Natural killer cell (primary cell): ENCODE measurements around the gene HAUS1. TPM values are rescaled to one million over a fixed set of nuclear protein-coding genes. Genes with fewer than 3 reads are reported as not detected.

Experiments
- ATAC-seq, 3 donors: fragments of 150-1000 bp in 2 of 3; fragments of 200-7000 bp in 1 of 3; cut with Tn5 transposase; 1 replicate in 1 of 3; 2 replicates in 2 of 3; pipeline ENCODE4 v1.10.0; 2021; ENCODE audit warnings: mild to moderate bottlenecking in 2 of 3, moderate library complexity in 2 of 3
- DNase-seq, 2 donors: peaks; one replicate each; pipeline versions ENCODE4 v3.0.0 to v3.0.0-alpha.2; 2013 to 2021; ENCODE audit warnings: mixed read lengths in 1 of 2
- H3K27ac ChIP-seq: one replicate; pipeline ENCODE4 v1.5.1; 2013; ENCODE audit warnings: mild to moderate bottlenecking, low read length
- H3K27me3 ChIP-seq: one replicate; pipeline ENCODE4 v1.6.1; 2013; ENCODE audit warnings: low read length; ENCODE audit not compliant: control insufficient read depth, insufficient read depth
- H3K36me3 ChIP-seq: one replicate; pipeline ENCODE4 v1.6.1; 2013; ENCODE audit warnings: low read length; ENCODE audit not compliant: control insufficient read depth, insufficient read depth
- H3K4me1 ChIP-seq: one replicate; pipeline ENCODE4 v1.6.1; 2013; ENCODE audit warnings: low read length; ENCODE audit not compliant: control insufficient read depth, insufficient read depth
- H3K4me3 ChIP-seq: one replicate; pipeline ENCODE4 v1.5.1; 2013; ENCODE audit warnings: low read length
- H3K9me3 ChIP-seq: one replicate; pipeline ENCODE4 v1.6.1; 2013; ENCODE audit warnings: low read length; ENCODE audit not compliant: control insufficient read depth, insufficient read depth
- H3K27ac Mint-ChIP-seq, 2 donors: one replicate each; pipeline ENCODE4 v1.8.0; 2022; ENCODE audit warnings: mild to moderate bottlenecking in 2 of 2, mixed read lengths in 2 of 2, moderate library complexity in 1 of 2
- H3K27me3 Mint-ChIP-seq, 2 donors: one replicate each; pipeline ENCODE4 v1.8.0; 2022; ENCODE audit warnings: low read depth in 2 of 2, mixed read lengths in 2 of 2
- H3K36me3 Mint-ChIP-seq: one replicate; pipeline ENCODE4 v1.8.0; 2022; ENCODE audit warnings: mixed read lengths
- H3K4me1 Mint-ChIP-seq, 2 donors: one replicate each; pipeline ENCODE4 v1.8.0; 2022; ENCODE audit warnings: mixed read lengths in 2 of 2
- H3K4me3 Mint-ChIP-seq: one replicate; pipeline ENCODE4 v1.8.0; 2022; ENCODE audit warnings: mild to moderate bottlenecking, moderate library complexity, mixed read lengths
- H3K9me3 Mint-ChIP-seq, 2 donors: one replicate each; pipeline ENCODE4 v1.8.0; 2022; ENCODE audit warnings: mixed read lengths in 2 of 2
- CTCF ChIP-seq: fragments of 200-600 bp; IDR thresholded peaks from one replicate; pipeline ENCODE4 v1.8.0; 2022; ENCODE audit warnings: antibody characterized with exemption
- WGBS: methylation state at CpG from one replicate; pipeline ENCODE4 v1.1.7; 2013; ENCODE audit warnings: missing lambda C conversion rate; ENCODE audit not compliant: insufficient coverage; 5-methylcytosine and 5-hydroxymethylcytosine counted together
- intact Hi-C: fragments of 100-400 bp; cut with micrococcal nuclease; formaldehyde crosslinking; loops from one replicate; pipeline ENCODE4 v1.14.2; 2022
- total RNA-seq, 4 donors: library from RNA; stranded (reverse); fragments of 120-200 nt in 1 of 4; gene quantifications; one replicate each; pipeline versions ENCODE4 v1.2.3 to v1.2.4, GENCODE V29; 2013 to 2022

Gene HAUS1
- total RNA-seq, 3 donors from 2014 or later (not counting 1 experiment from before 2014, with no cell fraction given) = 15.2 to 20.8 (median 16.3) TPM

- intact Hi-C loops = loop anchor here (5.0 to 10.0 kb wide), 2 partner anchors 78 to 409 kb away; a partner anchor contains a TSS
- H3K9me3 ChIP-seq = no peaks in the 10 kb centered on the region
- H3K9me3 Mint-ChIP-seq = no peaks in the 10 kb centered on the region
Observed at GRCh38 chr18:46096651-46097300, 7.4 kb upstream of the HAUS1 start.

GRCh38 chr18:46097431-46097800 lies 6.8 kb upstream of the HAUS1 start:
- H3K9me3 Mint-ChIP-seq = no peaks in the 10 kb centered on the region
- no peak for TF ChIP-seq CTCF
- H3K4me1 ChIP-seq = peaks cover 25% of the 10 kb centered on the region
- H3K27me3 ChIP-seq = no peaks in the 10 kb centered on the region
- H3K36me3 Mint-ChIP-seq = no peaks in the 10 kb centered on the region
- peak overlapping the region; percentile 81 for H3K27ac ChIP-seq
- H3K27me3 Mint-ChIP-seq = no peaks in the 10 kb centered on the region
- DNase-seq (peak in 1 of 2 donors; percentile 58), ATAC-seq (peak; percentile 10 to 28 (median 10))
- no peaks in the 10 kb centered on the region for H3K9me3 ChIP-seq
- H3K4me3 ChIP-seq = peak overlapping the region; percentile 71
- H3K4me1 Mint-ChIP-seq = peaks cover 25 to 27% of the 10 kb centered on the region in 2 donors
- peak overlapping the region; percentile 94 to 95 for H3K27ac Mint-ChIP-seq
- H3K4me3 Mint-ChIP-seq = peak overlapping the region; percentile 98
- H3K36me3 ChIP-seq = peaks cover 19% of the 10 kb centered on the region
- 0% methylated on average over 8 of the region's 8 CpGs for WGBS
- intact Hi-C loops = loop anchor here (5.0 to 10.0 kb wide), 2 partner anchors 77 to 410 kb away; a partner anchor contains a TSS

More at GRCh38 chr18:46096651-46097300, 7.4 kb upstream of the HAUS1 start:
- peak overlapping the region; percentile 71 for H3K4me3 ChIP-seq
- Mint-ChIP-seq H3K27me3 (no peaks in the 10 kb centered on the region), H3K36me3 (no peaks in the 10 kb centered on the region), H3K27ac (peak overlapping the region; percentile 94 to 95), H3K4me1 (peaks cover 25 to 27% of the 10 kb centered on the region in 2 donors), H3K4me3 (peak overlapping the region; percentile 98)
- peaks cover 25% of the 10 kb centered on the region for H3K4me1 ChIP-seq
- peak overlapping the region; percentile 81 for H3K27ac ChIP-seq
- H3K27me3 ChIP-seq = no peaks in the 10 kb centered on the region
- ATAC-seq (no peak), DNase-seq (peak in 1 of 2 donors; percentile 20)
- 52% methylated on average over 17 of the region's 22 CpGs for WGBS
- no peak for TF ChIP-seq CTCF
- H3K36me3 ChIP-seq = peaks cover 24% of the 10 kb centered on the region

GRCh38 chr18:46097801-46098615 lies 6.2 kb upstream of the HAUS1 start, which contains the start of gene ATP5F1A:
ATP5F1A (minus strand) TSS chr18:46098296; CDS start chr18:46098231, 65 bp downstream.
- Mint-ChIP-seq H3K27ac (peak within 1 kb of the TSS; percentile 94 to 95), H3K9me3 (no peaks in the 10 kb centered on the region), H3K4me3 (peak within 1 kb of the TSS; percentile 98), H3K36me3 (no peaks in the 10 kb centered on the region), H3K4me1 (peaks cover 25 to 27% of the 10 kb centered on the region in 2 donors), H3K27me3 (no peaks in the 10 kb centered on the region)
- Histone ChIP-seq H3K9me3 (no peaks in the 10 kb centered on the region), H3K27ac (peak within 1 kb of the TSS; percentile 81), H3K4me3 (peak within 1 kb of the TSS; percentile 71), H3K27me3 (no peaks in the 10 kb centered on the region), H3K4me1 (peaks cover 25% of the 10 kb centered on the region), H3K36me3 (peaks cover 15% of the 10 kb centered on the region)
- under 1% methylated on average over 50 of the region's 53 CpGs for WGBS
- peak; percentile 84 to 92 for DNase-seq
- peak; percentile 90 to 94 (median 90) for ATAC-seq
- TF ChIP-seq CTCF = no peak
- intact Hi-C loops = loop anchor here (5.0 to 10.0 kb wide), 2 partner anchors 77 to 411 kb away; a partner anchor contains a TSS
